ENCODE measurements around the gene SLC25A13. TPM values are rescaled to one million over a fixed set of nuclear protein-coding genes. Genes with fewer than 3 reads are reported as not detected.

Gene SLC25A13
- total and polyA plus RNA-seq, 9 of the 15 experiments (the other 6 are each of a cell fraction or from before 2014, with no cell fraction given): 21.4 to 80.2 (median 58.7) TPM

GRCh38 chr7:96169439-96169838 lies 152.5 kb downstream of the SLC25A13 start (continued):
- no peak for TF ChIP-seq ZNF224 (CRISPR knock-in tag; IDR thresholded peaks at IDR 0.05)

- H3K4me2 ChIP-seq (ENCODE audit: insufficient read depth, low read length): no peak overlapping the region
- H2AFZ ChIP-seq (ENCODE audit: low read depth, low read length): no peak overlapping the region
- no peak overlapping the region for H3K9ac ChIP-seq (ENCODE audit: insufficient read depth in 1 of 2, low read depth in 2 of 2, low read length in 2 of 2)
- TF ChIP-seq SMAD1 (IDR thresholded peaks at IDR 0.05; ENCODE audit: low read depth, low read length, partially characterized antibody): no peak
- TF ChIP-seq ZBTB11 (CRISPR knock-in tag; IDR thresholded peaks at IDR 0.05): no peak
- no peak for TF ChIP-seq HNRNPUL1 (IDR thresholded peaks at IDR 0.05; ENCODE audit: low read length)
- no peak for TF ChIP-seq SFPQ (IDR thresholded peaks at IDR 0.05; ENCODE audit: low read depth, low read length)
- FAIRE-seq (no peak), ATAC-seq (no peak), DNase-seq (ENCODE audit: extremely low read depth in 1 of 4, low spot score in 3 of 4) (no peak)
- no peak overlapping the region for H3K4me3 ChIP-seq
- H3K9me3 ChIP-seq (replicated peaks; ENCODE audit: control insufficient read depth, insufficient read depth, low read depth, low read length): no peaks in the 10 kb centered on the region
- H3K9me1 ChIP-seq (ENCODE audit: control insufficient read depth, insufficient read depth, low read length): no peaks in the 10 kb centered on the region
- H4K20me1 ChIP-seq (replicated peaks; ENCODE audit: control insufficient read depth, insufficient read depth, low read length): no peaks in the 10 kb centered on the region
- in situ Hi-C loops (cut with MboI) (no loop called here), intact Hi-C loops (cut with micrococcal nuclease) (no loop called here)
- ChIA-PET POLR2A (no interaction called here), CTCF (ENCODE audit: low intra/inter-chr PET ratio) (no interaction called here)
- H3K27me3 ChIP-seq (ENCODE audit: control insufficient read depth in 2 of 2, insufficient read depth in 2 of 2, low read length in 2 of 2): no peaks in the 10 kb centered on the region
- BruUV-seq (replicated peaks): no TSS peak
- no peaks in the 10 kb centered on the region for H3K79me2 ChIP-seq (ENCODE audit: control insufficient read depth, insufficient read depth, low read length)
- H3K27ac ChIP-seq (ENCODE audit: extremely low read depth, low read depth, low read length): no peak overlapping the region
- H3K36me3 ChIP-seq (ENCODE audit: control insufficient read depth, insufficient read depth, low read length): peaks cover 50% of the 10 kb centered on the region; the same call in 2 of the 3 replicates
- 71% methylated on average over 1 of the region's 1 CpG for WGBS (ENCODE audit: insufficient coverage, low coverage, missing lambda C conversion rate)
- no peaks in the 10 kb centered on the region for H3K4me1 ChIP-seq (replicated peaks in 1 of 2; ENCODE audit: control insufficient read depth in 2 of 2, insufficient read depth in 2 of 2, low read length in 2 of 2)
Observed at GRCh38 chr7:96167424-96167823, 154.5 kb downstream of the SLC25A13 start.

Data from K562 (cell line).